Embryonic facial prominence (tissue), 1 donor: ENCODE results near the gene FNDC3B.

ENCODE experiments used
- DNase-seq: peaks from one replicate; pipeline ENCODE4 v3.0.0-alpha.2; 2016; ENCODE audit errors: extremely low spot score

Gene FNDC3B

GRCh38 chr3:172167892-172168648 lies 128.7 kb downstream of the FNDC3B start:
- no peak for DNase-seq

DNA sequence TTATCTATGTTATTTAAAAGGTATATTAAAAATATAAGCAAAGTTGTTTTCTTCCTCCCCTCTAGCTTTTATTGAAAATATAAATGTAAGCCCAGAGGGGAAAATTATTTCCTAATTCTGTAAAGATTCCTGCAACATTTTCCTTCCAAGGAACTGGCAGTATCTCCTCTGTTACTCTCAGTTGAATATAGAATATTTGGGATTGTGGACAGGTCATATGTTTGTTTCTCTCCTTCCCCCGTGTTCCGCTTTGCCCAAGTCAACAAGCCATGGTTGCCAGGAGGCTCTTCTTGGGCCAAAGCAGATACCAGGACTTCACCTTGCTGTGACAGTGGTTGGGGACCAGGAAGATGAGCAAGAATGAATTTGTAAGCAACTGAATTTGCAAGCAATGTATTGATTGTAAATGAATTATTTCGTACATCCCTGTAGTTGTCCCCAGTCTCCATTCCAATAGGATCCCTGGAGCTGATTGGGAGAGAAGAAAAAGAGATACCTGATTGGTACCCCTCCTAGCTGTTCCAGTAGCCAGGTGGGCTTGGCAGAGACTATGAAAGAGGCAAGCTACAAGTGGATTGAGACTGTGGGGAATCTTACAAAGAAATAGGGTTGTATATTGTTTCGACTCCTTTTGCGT lies 130.8 kb downstream of the FNDC3B start:
- DNase-seq, result no peak

DNA sequence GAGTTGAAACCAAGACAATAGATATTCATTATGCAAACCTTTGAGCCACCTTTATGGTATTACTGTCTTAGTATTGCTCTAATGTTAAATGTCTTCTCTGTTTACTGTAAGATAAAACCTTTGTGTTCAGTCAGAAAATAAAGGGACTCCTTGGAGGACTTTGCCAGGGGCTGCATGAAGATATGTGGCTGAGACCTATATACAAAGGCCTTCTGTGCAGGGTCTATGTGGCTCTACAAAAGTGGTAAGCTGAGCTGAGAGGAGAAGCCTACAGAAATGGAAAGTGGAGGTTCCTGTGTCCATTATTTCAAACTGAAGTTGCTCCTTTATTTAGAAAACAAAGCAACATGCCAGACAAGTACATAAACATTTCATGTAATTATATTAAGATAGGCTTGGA lies 131.5 kb downstream of the FNDC3B start:
- no peak for DNase-seq

DNA sequence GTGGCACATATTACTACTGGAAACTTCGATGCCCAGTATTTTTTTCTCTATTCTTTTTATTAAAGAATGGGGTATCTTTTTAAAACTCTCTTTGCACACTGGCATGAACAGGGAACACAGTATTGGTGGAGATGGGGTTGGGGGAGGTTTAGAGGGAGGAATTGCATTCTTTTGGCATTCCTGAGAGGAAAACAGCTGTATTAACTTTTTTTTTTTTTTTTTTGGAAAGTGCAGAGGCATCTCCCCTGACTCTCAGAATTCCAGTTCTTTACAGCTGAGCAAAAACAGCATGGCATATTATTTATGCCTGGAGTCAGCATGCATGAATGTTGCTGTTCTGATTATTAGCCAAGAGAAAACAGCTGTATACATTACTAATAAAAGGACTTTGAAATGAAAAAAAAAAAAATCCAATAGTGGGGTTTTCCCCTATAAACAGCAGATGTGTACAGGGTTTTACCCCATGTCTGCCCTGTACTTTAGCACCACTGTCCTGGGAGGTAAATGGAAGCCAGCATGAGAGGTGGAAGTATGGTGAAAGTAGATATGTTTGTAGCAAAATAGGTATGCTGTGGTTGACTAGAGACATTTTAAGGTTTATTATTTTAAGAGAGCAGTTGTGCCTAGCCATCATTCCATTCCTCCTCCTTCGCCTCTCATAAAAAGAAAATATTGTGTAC lies 132.2 kb downstream of the FNDC3B start:
- DNase-seq, result no peak

DNA sequence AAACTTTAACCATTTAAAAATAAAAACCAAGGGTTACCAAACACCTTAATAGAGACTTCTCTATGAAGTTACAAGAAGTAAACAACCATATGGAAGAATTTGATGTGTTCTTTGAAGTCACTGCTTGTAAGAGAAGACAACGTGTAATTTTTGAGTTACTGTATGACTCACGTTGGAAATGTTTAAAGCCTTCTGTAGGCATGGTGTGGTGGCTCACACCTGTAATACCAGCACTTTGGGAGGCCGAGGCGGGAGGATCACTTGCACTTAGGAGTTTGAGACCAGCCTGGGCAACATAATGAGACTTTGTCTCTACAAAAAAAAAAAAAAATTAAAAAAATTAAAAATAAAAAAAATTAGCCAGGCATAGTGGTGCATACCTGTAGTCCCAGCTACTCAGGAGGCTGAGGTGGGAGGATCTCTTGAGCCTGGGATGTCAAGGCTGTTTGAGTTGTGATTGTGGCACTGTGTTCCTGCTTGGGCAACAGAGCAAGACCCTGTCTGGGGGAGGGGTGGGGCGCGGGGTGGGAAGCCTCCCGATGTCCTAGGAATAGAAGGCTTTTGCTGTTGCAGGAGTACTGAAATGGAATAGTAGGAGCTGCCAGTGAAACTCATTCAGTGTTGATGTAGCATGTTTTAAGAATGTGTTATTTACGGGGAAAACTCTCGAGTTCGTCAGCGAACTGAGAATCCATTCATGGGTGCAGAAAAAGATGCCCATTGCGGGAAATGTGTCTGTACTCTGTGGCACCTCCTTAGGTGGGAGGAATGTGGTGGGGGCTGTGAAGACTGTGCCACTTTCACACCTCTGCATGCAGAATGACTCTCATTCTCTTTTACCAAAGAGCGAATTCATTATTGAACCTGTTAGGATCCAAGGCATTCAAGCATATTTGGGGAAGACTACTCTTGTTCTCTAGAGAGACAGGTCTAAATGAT lies 134.2 kb downstream of the FNDC3B start:
- no peak for DNase-seq

GRCh38 chr3:172174513-172175253 lies 135.3 kb downstream of the FNDC3B start:
- DNase-seq, result no peak

- DNase-seq, result no peak
These were observed 135.8 kb downstream of the FNDC3B start for GRCh38 chr3:172175254-172175599.

- no peak for DNase-seq
These were observed 136.8 kb downstream of the FNDC3B start for GRCh38 chr3:172176061-172176770.

DNA sequence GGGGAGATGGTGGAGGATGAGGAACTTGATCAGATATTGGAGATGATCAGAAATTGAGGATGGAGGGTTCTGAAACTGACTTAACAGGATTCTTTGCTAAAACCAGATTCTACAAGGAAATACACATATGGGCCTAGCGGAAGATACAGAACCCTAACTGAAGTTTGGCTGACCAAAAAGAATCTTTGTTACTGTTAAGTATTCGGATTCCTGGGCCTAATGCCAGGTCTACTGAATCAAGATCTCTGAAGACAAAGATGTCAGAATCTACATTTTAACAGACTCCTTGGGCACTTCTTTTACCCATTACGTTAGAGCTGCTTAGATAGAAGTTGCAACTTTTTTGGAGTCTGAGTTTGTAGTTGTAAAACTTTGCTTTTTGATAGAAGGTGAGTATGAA lies 137.7 kb downstream of the FNDC3B start:
- no peak for DNase-seq

- DNase-seq, result no peak
These were observed 138.5 kb downstream of the FNDC3B start for GRCh38 chr3:172177803-172178316.

- DNase-seq, result no peak
These were observed 140.5 kb downstream of the FNDC3B start for GRCh38 chr3:172179680-172180399.

- no peak for DNase-seq
These were observed 141.1 kb downstream of the FNDC3B start for GRCh38 chr3:172180473-172180872.

DNA sequence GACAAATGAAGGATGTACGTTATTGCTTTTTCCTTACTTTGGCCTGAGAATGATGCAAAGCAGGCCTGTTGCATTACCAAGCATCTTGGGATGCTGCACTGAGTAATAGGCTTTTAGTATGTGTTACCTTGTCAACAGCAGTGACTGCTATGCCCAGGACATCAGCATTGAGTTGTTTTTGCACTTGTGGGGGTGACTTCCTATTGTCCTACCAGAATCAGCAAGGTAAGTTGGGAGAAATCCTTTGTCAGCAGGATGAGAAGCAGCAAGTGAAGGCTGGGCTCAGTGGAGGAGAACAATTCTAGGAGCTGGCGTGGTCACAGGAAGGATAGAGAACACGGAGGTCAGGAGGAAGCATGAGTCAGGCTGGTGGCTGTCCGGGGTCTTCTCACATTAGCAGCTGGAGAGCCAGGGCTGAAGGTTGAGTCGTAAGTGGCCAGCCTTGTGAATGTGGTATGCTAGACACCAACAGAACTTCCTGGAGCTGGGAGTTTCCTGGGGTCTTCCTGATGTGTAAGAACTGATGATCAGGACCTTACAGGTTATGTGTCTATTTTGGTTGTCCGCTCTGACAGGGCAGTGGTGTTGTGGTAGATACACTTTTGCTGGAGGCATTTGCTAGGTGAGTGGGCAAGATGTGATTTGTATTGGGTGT lies 142.7 kb downstream of the FNDC3B start:
- no peak for DNase-seq

DNA sequence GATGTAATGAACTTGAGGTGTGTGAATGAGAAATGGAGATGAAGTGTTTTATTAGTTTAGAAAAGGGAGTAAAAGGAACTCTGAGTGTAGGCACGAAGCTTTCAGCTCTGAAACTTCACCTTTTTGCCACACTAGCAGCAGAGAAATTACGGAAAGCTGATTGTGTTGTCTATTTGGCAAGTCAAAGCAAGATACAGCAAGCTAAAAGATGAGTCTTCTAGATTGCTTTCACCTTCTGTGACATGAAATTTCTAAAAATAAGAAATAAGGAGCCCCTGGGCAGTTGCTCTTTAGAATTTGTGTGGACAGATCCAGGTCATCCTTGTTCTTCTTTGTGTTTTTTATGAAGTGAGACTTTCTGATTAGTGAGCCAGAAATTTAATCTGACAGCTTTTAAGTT lies 143.4 kb downstream of the FNDC3B start:
- no peak for DNase-seq

GRCh38 chr3:172184106-172184822 lies 144.9 kb downstream of the FNDC3B start:
- no peak for DNase-seq

- DNase-seq, result no peak
These were observed 146.5 kb downstream of the FNDC3B start for GRCh38 chr3:172185907-172186306.

- DNase-seq, result no peak
These were observed 147.2 kb downstream of the FNDC3B start for GRCh38 chr3:172186607-172187006.

DNA sequence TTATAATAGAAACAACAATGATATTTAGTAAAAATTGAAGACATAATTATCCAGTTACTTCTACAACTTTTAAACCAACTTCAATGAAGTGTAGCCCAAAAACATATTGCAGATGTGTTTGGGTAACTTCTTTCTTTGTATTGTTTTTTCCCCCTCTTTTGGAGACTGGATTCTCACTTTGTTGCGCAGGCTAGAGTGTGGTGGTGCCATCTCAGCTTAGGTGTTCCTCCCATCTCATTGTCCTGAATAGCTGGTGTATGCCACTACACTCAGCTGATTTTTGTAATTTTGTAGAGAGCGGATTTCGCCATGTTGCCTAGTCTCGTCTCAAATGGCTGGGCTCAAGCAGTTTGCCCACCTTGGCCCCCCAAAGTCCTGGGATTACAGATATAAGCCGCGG lies 148.1 kb downstream of the FNDC3B start:
- no peak for DNase-seq

DNA sequence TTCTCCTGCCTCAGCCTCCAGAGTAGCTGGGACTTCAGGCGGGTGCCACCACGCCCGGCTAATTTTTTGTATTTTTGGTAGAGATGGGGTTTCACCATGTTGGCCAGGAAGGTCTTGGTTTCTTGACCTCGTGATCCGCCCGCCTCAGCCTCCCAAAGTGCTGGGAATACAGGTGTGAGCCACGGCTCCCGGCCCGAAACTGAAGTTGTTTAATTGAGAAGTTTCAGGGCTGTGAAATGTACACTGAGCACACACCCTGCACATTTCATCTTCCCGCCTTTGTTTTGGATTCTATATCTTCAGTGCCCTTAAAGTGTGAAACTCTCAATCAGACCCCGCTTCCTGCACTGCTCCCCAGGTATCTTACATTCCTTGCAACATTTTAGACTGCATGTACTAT lies 149.1 kb downstream of the FNDC3B start:
- DNase-seq, result no peak
